HG02981 (cell line): ENCODE results near the gene ITSN1.
"Not testable (repeated sequence)": the region's sequence is repeated elsewhere in the genome, so short reads cannot be mapped to it uniquely, and the experiment has no call there.

Experiments used
- ATAC-seq: cut with Tn5 transposase; IDR thresholded peaks from one replicate; pipeline ENCODE4 v1.9.1; 2021; ENCODE audit warnings: mild to moderate bottlenecking, moderate library complexity; ENCODE audit not compliant: unreplicated experiment

The ITSN1 gene

GRCh38 chr21:33762803-33763581 is 120.7 kb downstream of the ITSN1 start:
- no peak for ATAC-seq

DNA sequence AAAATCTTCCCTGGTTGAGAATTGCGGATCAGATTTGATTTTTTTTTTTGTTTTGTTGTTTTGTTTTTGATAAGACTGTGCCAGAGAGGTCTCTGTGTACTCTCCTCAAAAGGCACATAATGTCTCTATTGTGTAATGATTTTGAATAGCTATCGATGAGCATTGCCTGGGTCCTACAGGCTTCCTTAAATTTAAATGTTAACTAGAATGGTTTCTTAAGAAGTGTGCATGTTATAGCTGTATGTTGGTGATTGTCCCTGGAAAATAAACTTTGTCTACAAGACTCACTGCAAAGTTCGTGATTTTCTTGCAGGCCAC is 121.2 kb downstream of the ITSN1 start:
- ATAC-seq, result no peak

DNA sequence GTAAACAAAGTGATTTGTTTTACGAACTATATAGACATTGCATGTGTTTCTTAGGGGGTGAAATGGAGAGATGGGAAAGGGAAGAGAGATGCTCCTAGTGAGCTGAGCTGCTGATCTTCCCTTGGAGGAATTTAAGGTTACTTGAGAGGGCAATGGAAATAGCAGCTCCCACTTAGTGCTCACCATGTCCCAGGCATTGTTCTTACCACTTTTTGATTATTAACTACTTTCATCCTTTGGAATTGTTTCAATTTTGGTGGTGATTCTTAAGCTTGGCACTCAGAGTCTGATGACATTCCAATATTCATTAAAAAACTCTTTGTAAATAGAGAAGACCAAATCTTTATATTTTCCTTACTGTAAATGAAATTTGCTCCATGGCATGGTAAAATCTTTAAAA is 124.9 kb downstream of the ITSN1 start:
- no peak for ATAC-seq

GRCh38 chr21:33767960-33768359 is 125.7 kb downstream of the ITSN1 start:
- no peak for ATAC-seq

DNA sequence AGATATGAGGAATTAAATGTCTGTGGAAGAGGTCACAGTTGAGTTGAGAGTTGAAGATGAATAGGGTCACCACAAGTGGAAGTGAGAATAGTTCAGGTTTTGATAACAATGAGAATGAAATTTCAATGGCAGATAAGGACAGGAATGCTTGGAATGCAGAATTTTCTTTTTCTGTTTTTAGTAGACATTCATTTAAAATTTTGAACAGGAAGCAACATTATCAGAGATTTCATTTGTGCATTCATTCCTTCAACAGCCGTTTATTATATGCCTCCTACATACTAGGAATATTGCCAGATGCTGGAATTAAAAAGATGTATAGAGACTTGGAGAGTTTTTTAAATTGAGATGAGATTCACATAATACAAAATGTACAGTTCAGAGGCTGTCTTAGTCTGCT is 126.8 kb downstream of the ITSN1 start:
- no peak for ATAC-seq

- no peak for ATAC-seq
These were observed 128.2 kb downstream of the ITSN1 start for GRCh38 chr21:33770542-33770941.

DNA sequence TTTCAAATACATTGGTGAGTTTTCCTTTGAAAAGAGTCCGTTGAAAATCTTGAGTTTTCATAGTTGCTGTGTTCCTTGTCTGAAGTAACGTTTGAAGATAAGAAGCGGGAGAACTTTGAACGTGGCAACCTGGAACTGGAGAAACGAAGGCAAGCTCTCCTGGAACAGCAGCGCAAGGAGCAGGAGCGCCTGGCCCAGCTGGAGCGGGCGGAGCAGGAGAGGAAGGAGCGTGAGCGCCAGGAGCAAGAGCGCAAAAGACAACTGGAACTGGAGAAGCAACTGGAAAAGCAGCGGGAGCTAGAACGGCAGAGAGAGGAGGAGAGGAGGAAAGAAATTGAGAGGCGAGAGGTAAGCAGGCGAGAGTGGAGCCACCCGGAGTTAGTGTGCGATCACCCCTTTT is 129.7 kb downstream of the ITSN1 start:
- no peak for ATAC-seq

GRCh38 chr21:33774551-33774950 is 132.2 kb downstream of the ITSN1 start:
- ATAC-seq, result no peak

- no peak for ATAC-seq
These were observed 133.0 kb downstream of the ITSN1 start for GRCh38 chr21:33775100-33775828.

DNA sequence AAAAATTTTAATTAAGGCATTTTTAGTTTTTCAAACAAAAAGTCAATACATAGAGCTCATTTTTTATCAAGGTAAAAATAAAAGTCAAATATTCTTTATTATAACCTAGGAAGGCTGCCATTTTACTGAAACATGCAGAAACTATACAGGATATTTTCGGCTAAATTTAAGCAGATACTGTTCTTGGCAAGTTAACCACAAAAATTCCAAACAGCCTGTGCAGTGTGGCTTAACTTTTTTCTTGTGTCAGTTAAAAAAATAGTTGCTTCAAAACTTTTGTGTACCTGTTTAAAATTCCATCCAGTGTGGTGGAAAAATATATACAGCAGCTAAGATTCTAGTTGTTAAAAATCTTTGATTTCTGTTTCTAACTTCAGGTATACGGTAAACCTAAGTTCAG is 138.3 kb downstream of the ITSN1 start:
- no peak for ATAC-seq

- ATAC-seq, result no peak
These were observed 138.8 kb downstream of the ITSN1 start for GRCh38 chr21:33781121-33781520.

GRCh38 chr21:33783187-33783979 is 141.1 kb downstream of the ITSN1 start:
- no peak for ATAC-seq

GRCh38 chr21:33787431-33787830 is 145.1 kb downstream of the ITSN1 start:
- ATAC-seq, result no peak

DNA sequence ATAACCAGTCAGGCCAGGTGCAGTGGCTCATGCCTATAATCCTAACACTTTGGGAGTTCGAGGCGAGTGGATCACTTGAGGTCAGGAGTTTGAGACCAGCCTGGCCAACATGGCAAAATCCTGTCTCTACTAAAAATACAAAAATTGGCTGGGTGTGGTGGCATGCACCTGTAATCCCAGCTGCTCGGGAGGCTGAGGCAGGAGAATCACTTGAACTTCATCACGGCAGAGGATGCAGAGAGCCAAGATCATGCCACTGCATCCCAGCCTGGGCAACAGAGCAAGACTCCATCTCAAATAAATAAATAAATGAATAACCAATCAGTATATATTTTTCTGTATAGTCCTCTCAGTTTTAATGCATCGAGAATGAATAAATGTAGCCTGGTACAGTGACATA is 146.1 kb downstream of the ITSN1 start:
- not testable (repeated sequence) for ATAC-seq

DNA sequence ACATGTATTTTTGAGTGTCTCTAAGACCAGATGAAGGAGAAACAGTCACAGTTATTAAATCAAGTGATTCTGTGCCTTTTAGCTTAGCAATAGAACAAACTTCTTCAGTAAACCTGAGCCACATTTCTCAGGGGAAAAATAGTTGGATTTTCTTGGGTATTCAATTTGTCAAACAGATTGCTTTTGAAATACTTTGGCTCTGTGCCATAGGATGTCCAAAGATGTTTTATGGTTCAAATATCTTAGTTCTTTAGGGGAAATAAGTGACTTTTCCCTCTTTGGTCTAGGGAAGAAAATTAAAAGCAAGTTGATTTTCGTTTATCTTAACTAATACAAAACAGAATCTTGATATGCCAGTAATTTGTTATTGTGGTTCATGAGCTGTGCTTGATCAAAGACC is 147.4 kb downstream of the ITSN1 start:
- no peak for ATAC-seq

GRCh38 chr21:33791073-33791472 is 148.8 kb downstream of the ITSN1 start:
- no peak for ATAC-seq

- no peak for ATAC-seq
These were observed 152.3 kb downstream of the ITSN1 start for GRCh38 chr21:33794596-33794995.

DNA sequence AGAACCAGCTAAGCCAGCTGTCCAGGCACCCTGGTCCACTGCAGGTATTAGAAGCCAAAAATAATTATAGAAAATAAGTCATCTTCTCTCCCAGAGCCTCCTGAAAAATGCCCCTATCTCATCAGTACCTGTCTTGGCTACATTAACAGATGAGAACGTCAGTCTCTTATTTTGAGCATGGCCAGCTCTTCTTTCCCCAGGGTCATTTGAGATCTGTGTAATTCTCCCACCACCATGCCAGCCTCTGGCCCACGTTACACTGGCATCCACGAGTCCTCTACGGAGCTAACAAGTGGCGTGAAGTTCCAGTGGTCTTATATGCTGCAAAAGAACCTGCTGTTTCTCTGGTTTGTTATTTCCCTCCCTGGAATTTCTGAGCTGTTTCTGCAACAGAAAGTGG is 155.3 kb downstream of the ITSN1 start:
- ATAC-seq, result no peak

GRCh38 chr21:33799378-33800090 is 157.2 kb downstream of the ITSN1 start:
- no peak for ATAC-seq

GRCh38 chr21:33800753-33801423 is 158.6 kb downstream of the ITSN1 start:
- no peak for ATAC-seq
